GM19395 (cell line): ENCODE measurements around the gene ZNF185.

Experiments
- ATAC-seq: cut with Tn5 transposase; IDR thresholded peaks from one replicate; pipeline ENCODE4 v1.9.1; 2021; ENCODE audit warnings: mild to moderate bottlenecking, moderate library complexity; ENCODE audit not compliant: unreplicated experiment

The ZNF185 gene

DNA sequence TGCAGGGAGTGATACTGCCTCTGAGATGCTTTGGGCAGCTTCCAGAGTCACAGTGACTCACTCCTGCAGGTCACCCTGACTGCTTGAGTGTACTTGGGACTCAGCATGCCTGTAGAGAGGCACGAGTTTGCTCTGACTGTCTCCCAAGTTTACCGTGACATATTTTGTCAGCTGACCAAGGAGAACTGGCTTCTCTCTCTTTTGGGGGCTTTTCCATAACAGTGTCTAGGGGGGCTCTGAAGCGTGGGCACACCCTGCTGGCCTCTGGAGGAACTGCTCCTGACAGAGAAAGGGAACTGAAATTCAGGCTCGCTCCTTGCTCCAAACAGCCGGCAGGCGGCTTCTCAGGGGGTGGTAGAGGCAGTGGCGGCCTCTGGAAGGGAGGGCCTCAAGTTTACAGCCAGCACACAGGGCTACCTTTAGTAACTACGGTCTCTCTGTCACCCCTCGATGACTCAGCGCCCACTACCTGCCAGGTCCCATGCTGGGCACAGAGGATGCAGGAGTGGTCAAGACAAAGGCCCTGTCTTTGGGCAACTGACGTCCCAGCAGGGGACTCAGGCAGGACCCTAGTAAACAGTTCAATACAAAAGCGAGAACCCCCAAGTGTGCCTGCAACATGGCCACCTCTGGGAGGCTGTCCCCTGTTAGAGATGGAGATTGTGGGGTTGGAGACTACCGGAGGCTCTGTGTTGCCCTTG, 17.8 kb downstream of the ZNF185 start:
- ATAC-seq, result peak; percentile 92

DNA sequence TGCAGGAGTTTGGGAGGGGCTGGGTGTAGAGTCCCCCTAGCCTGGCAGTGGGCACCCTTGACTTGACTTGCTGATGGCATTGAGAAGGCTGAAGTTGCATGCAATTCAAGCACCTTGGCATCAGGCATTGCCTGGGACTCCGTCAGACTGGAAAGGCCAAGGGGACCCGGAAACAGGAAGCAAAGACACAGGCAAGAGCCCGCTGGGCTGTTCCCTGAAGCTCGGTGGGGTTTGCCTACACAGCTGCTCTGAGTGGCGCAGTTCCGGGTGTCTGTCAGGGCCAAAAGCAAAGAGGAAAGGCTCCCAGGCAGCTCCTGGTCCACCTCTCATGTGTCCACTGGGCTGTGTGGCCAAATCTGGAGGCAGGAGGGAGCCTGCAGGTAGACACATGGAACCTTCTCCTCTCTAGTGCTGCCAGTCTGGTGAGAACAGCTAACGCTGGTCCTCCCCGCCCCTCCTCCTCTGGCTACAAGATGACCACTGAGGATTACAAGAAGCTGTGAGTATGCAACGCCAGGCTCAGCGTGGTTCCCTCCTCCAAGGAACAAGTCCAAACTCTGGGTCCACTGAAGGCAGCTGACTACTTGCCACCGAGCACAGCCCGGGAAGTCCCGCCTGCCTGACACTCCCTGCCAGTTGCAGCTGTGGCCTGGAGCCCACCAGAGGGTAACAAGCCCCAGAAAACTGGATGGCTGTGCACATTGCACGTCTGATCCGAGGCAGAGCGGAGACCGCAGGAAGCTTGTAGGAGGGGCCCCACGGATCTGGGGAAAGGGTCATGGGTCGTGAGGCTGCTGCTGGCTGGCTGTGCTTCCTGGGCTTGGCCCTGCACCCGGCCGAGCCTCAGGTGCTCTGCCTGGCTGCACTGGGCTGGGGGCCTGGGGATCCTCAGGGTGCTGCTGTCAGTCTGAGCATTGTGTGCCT, 20.1 kb downstream of the ZNF185 start:
- ATAC-seq, result no peak

DNA sequence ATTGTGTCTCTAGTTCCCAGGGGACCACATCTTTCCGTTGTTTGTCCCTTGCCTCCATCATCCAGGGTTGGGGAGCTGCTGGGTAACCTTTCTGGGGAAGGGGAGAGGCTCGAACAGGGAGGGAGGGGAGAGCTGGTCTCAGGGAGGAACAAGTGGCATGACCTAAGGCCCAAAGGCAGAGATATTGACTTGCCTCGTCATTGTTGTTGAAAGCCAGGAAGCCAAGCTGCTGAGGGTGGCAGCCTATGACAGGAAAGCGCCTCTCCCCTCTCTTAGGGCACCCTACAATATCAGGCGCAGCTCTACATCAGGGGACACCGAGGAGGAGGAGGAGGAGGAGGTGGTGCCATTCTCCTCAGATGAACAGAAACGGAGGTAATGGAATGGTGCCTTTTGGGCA, 20.8 kb downstream of the ZNF185 start:
- ATAC-seq, result no peak

DNA sequence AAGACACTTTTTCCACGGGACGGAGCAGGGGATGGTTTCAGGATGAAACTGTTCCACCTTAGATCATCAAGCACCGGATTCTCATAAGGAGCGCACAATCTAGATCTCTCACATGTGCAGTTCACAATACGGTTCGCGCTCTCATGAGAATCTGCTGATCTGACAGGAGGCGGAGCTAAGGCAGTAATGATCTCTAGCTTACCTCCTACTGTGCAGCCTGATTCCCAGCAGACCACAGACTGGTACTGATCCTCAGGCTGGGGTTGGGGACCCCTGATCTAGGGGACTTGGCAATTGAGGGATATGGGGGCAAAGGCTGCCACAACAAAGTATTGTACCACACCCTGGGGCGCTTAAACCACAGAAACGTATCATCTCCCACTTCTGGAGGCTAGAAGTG, 25.7 kb downstream of the ZNF185 start:
- no peak for ATAC-seq

DNA sequence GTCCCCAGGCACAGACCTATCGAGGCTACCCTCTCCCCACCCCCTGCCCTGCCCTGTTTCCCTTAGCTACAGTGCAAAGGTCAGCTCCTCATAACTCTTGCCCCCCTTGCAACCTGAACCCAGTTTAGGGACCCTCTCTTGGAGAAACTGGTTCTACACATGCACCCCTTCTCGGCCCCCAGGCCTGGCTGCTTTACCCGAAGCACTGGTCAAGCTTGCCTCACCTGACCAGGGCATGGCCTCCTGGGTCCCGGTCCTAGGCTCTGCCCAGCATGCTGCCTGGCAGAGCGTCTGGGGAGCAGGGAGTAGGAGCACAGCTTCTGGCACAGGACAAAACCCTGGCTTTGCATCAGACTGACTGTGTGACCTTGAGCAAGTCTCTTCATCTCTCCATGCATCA, 28.0 kb downstream of the ZNF185 start:
- ATAC-seq, result peak; percentile 15

DNA sequence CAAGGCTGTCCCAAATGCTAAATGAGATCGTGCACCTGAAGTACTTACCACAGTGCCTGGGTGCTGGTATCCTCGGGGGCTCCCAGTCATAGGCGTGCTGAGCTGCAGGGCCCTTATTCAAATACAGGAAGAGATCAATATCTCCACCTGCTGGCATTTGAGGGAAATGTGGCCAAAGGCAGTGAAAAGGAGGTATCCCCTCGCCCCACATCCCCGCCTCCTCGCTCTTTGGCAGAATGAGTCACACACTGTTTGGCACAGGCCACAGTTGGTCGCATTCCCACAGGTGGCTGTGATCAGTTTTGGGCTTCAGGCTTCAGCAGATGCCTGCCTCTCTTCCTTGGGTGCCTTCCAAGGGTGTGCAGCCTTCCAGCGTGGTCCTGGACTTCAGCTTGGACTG, 28.4 kb downstream of the ZNF185 start:
- ATAC-seq, result peak; percentile 90

DNA sequence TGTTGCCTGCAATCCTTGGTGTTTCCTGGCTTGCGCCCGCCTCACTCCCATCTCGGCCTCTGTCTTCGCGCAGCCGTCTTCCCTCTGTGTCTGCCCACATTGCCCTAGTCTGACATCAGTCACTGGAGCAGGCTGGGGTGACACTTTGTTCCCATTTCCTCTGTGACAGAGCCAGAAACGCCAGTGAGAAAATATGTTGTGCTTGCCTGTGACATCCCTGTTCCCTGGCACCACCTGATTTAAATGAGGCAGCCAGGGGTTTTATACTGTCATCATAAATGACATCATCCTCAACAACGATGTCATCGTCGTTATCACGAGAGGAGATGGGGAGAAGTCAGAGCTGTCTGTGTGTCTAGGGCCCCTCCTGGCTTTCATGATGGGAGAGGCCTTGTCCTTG, 29.1 kb downstream of the ZNF185 start:
- no peak for ATAC-seq

DNA sequence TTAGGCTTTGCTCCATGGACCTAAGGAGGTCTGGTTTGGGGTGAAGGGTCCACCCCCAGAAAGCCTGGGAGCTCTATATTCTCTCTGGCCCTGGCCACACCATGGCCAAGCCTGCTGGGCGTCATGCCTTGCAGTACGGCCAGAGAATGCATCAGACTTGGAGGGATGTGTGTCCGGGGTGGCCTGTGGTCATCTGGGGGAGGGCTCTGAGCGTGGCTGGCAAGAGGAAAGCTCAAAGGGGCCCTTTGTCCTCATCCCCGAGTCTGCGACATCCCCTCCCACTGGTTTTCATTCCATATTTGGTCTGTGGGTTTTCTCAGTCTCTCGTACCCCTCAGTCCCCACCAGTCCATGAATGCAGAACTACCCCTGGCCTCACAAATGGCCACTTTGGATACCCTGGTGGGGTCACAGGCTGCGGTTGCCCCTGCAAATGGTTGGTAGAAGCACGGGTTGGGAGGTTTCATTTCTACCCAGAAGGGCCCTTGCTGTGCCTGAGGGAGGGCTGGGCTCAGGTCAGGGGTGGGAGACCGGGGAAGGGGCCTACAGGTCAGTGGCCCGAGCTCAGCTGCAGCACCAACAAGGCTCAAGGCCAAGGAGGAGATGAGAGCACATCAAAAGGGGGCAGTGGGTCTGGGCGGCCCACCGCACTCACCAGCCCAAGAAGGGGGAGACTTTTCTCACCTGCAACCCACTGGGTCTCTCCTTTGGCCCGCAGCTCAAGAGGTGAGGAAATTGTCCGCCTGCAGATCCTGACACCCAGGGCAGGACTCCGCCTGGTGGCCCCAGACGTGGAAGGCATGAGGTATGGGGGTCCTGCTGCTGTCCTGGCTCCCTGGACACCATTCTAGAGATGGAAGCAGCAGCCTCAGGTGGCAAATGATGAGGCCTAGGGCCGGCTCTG, 30.2 kb downstream of the ZNF185 start:
- no peak for ATAC-seq

DNA sequence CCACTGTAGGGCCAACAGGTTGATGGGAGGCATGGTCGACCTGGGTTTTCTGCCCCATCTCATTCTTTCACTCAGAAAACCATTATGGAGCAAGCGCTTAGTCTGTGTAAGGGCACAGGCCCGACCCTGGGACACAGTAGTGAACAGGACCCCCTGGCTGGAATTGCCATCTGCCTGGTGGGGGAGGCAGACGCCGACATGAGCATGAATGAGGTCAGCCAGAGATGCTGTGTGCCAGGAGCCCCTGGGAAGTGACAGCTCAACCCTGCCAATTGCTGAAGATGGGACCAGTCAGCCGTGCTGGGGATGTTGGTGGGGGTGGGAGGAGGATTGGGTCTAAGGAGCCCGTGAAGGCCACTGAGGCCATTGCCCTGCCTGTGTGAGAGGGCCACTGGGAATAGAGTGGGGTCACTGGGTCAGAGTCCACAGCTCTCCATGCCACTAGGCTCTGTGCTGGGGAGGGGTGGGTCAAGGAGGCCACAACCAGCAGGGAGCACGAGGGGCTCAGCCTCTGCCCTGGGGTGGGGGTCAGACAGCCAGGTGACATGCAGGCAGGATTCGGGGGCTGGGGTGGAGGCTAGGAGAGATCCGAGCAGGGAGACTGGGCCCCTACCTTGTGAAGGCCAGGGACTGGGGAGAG, 31.0 kb downstream of the ZNF185 start:
- no peak for ATAC-seq

DNA sequence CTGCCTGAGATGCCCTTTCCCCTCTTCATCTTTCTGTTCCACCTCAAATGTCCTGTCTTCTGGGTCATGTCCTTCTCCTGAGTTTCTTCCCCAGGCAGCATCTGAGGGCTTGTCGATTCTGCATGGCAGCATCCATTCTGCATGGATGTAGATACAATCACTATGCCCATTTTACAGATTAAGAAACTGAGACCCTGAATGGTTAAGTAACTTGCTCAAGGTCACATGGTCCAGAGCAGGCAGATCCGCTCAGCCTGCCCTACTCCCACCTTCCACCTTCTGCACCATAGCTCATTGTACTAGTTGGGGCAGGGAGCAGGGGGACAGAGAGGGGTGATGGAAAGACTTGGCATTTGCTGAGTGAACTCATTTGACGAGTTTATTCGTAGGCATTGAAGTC, 32.0 kb downstream of the ZNF185 start:
- no peak for ATAC-seq

DNA sequence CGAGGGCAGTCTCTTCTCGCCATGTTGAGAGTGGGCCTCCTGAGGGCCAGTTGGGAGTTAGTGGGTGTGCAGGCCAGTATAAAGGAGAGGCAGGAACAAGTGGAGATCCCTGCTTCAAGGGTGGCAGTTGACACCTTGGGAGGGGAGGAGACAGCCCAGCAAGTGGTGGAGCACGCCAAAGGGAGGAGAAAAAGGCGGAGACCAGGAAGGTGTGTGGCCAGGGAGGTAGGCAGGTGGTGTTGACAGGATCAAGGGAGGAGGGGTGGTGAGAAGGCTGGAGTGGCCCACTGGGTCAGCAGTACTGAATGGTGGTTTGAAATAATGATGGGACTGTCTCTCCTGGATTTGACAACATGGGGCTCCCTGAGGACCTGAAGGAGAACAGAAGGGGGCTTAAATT, 32.6 kb downstream of the ZNF185 start:
- no peak for ATAC-seq

DNA sequence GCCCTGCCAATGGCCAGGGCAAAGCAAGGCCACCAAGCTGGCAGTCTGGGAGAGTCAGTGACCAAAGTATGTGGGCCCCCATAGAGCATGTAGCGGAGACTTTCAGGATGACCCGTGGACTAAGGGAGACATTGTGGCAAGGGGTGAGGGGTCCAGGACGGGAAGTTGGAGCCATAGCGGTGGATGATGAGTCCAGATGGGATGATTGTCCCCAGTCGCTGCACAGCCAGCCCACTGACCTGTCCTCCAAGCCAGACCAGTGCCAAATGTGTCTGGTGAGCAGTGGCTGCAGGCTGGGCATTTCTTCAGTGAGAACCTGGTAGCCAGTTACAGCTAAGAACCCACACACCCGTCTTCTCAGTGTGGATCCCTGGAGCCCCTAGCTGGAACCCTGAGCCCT, 34.3 kb downstream of the ZNF185 start:
- no peak for ATAC-seq

DNA sequence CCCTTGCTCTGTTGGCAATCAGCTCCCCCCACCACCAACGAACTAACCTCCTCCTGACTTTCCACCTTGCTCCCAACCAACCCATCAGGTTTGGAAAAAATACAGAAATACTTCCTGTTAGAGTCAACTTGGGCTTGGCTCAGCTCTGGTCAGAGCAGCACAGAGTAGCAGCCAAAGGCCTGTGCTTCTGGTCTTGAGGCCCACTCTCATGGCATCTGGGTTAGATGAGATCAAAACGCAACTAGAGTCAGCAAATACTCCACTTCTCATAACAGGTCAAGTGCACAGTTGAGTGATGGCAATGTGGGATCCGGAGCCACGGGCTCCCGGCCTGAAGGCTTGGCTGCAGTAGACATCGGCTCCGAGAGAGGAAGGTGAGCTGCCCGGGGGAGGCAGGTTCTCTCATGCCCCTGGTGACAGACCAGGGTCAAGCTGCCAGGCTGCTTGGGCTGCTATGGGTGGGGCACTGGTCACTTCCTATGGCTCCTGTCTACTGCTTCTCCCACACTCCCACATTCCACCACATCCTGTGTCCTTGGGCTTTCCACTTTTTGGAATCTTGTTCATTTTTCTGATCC, 34.8 kb downstream of the ZNF185 start:
- no peak for ATAC-seq

DNA sequence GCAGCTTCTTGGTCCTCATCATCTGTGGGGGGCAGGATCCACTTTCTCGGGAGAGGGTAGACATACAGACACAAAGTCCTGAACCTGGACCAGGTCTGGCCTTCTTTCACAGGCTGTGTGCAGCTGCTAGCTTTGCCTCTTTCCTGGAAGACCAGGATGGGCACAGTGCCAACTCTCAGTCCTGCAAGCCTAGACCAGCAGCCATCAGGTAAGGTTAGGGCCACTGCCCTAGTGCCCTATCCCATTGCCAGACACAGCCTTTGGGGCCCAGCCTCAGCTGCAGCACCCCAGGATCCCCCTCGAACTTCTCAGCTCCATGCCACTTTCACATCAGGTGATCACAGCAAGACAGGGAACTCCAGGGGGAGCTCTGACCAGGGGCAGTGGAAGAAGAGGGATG, 38.4 kb downstream of the ZNF185 start:
- ATAC-seq, result no peak

DNA sequence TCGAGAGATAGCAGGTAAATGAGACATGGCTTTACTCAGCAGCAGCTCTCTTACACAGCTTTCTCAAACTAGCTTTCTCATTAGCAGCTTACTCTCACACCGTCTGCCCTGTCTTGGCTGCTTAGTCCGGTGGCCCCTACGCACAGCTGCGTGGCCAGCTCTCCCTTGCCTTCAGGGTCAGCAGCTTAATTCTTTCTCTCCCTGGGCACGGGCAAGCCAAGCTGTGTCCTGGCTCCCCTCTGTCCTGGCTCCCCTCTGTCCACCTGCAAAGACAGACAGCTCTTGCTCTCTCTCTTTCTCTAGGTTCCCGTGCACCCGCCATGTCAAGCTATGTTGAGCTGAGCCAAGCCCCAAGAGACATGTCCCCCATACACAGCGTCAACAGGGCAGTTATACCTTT, 39.4 kb downstream of the ZNF185 start:
- ATAC-seq, result no peak

DNA sequence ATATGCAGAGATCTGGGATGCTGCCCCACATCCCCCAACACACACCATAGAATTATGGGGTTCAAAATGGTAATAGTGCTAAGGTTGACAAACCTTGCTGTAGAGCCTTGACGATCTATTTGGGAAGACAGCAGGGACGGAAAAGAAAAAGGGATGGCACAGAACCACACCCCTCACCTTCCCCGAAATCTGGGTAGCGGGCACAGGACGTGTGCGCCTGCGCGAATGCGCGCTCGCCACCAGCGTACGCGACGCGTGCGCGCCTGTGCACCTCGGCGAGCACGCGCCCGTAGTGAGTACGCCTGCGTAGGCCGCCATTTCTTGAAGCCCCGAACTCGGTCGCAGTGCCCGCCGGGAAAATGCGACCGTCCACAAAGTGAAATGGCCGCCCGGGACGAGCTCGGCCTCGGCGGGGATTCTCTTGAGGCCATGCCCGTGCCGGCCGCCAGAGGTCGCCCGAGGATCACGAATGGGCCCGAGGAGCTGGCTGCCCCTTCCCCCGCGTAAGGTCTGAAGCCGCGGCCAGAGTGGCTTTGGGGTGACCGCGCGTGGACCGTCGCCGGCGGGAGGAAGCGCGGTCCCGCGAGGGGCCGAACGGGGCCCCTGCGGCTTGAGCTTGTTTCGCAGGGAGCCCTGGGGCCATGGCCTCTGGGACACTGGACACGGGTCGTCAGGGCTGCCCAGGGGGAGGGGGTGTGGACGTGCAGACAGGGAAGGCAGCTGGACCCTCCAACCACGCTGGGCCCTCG, 43.6 kb downstream of the ZNF185 start:
- ATAC-seq, result peak; percentile 83

DNA sequence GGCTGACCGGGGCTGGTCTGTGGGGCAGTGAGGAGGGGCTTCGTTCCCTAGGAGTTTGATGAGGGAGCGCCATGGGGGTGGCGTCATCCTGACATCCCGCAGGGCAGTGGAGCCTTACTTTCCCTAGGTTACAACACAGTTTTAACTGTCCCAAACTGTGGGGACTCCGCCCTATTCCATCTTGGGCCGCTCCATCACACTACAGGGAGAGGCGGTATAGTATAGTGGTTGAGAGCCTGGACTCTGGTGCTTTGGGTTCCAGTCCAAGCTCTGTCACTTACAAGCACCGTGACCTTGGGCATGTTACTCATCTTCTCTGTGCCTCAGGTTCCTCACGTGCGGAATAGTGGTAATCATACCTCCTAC, 44.2 kb downstream of the ZNF185 start:
- no peak for ATAC-seq

DNA sequence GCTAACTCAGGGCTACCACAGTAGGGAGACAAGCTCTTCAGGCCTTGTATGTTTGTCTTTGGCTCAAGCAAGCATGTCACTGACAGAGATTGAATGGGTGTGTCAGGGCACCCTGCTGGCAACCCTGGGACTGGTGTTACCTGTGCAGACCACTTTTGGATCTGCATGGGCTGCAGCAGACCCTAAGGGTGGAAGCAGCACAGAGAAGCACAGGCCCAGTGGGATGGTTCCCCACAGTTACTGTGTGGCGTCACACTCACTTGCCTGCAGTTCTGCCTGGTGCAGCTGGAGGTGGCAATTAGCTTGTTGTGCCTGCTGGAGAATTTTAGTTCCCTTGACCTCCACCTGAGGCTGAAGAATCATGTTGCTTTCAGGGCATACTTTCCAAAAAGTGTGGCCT, 46.0 kb downstream of the ZNF185 start:
- no peak for ATAC-seq

DNA sequence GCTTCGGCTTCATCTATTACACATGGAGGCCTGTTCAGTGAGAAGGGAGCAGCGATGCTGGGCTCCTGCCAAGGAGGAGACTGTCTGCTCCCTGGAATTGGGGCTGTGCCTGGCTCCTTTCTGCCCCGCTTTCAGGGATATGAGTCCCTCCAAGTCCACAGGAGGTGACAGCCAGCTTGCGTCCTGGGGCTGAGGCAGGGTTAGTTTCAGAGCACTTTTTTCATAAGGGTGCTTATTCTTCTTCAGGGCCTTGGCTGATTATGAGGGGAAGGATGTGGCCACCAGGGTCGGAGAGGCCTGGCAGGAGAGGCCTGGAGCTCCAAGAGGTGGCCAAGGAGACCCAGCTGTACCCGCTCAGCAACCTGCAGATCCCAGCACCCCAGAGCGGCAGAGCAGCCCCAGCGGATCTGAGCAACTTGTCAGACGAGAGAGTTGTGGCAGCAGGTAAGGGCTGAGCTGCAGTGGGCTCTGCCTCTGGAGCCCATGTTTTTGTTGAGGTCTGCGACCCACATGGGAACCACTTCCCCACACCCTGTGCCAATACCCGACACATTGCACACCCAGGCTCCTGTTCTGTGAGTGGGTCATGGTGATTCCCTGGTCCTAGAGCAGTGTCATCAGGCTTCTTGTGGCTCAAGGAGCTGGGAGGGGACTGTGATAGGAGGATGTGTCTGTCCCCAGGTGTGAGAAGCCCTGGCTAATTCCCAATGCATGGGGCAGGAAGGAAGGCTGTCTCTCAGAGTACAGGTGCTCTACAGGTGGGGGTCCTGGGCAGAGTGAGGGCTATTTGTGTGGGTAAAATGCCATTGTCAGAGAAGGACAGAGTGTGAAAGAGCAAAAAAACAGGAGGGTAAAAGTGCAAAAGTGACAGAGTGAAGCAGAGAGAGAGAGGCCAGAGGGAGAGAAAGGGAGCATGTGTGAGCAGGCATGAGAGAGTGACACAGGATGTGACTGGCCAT, 47.4 kb downstream of the ZNF185 start:
- ATAC-seq, result no peak
